ENCODE data around the gene HNMT.
"Not testable (repeated sequence)": the region's sequence is repeated elsewhere in the genome, so short reads cannot be mapped to it uniquely, and the experiment has no call there.

HNMT gene

DNA sequence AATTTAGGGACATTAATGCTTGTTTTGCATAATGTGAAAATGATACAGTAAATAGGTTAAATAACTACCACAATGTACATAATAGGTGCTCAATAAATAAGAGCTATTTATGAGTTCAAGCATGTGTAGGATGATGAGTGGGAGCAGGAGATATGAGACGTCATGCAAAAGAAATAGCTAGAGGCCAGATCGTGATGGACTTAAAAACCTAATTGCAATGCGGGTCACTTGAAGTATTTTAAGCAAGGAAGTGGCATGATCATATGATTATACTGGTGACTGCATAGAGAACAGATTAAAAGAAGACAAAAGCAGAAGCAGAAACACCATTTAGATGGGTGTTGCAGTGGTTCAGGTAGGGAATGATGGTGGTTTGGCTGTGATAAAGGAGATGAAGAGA is 78.0 kb downstream of the HNMT start:
- FAIRE-seq (no peak), DNase-seq (ENCODE audit: low spot score) (no peak)

DNA sequence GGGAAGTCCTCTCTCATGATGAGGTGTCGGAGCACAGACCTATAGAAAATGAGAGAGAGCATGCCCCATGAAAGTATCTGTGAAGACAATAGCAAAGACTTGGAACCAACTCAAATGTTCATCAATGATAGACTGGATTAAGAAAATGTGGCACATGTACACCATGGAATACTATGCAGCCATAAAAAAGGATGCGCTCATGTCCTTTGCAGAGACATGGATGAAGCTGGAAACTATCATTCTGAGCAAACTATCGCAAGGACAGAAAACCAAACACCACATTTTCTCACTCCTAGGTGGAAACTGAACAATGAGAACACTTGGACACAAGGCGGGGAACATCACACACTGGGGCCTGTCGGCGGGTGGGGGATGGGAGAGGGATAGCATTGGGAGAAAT is 79.3 kb downstream of the HNMT start:
- DNase-seq (ENCODE audit: low spot score); FAIRE-seq: not testable (repeated sequence)

DNA sequence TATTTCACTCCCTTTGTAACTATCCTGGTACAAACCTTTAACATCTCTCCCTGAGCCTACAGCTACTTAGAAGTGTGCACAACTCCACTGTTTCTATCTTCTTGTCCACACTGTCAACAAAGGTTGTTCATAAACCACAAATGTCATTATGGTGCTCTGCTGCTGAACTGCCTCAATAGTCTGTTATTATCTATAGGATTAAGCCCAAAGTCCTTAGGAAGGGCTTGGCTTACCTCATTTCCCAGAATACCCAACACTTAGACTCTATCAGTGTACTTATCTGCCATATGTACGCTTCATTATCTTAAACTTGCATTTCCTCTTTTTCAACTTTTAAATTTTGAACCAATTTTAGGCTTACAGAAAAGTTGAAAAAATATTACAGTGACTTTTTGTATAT is 94.2 kb downstream of the HNMT start:
- DNase-seq (ENCODE audit: low spot score) (no peak), FAIRE-seq (no peak)

DNA sequence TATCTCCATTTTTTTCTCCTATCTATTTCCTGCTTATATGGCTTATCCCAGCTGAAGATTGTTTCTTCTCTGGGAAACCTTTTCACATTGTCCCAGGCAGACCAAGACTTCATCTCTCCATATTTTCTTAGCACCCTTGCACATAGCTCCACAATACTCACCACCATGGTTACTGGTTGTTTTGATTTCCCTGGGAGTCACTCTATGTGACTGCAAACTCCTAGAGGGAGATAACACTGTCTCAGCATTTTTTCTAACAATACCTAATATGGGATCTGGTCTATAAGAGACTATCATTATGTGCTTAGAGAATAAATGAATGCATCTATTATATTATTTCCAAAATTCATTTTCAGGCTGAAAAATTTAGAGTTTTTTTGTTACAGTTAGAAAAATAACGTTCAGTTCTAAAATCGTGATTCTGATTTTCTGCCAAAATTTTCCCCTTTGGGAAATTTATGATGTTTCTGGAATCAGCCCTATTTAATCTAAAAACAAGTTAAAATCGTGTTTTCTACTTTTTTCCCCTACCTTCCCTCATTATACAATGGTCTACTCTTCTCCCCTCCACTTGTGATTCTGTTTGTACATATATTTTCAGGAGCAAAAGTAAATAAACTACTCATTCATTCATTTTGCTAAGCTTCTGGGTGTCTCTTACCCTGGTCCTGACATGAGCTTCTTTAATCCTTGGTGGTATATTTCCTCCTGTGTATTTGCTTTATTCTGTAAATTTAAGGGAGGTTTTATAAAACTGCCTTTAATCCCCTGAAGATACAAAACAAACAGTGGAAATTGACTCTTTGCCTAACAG is 95.4 kb downstream of the HNMT start:
- peak; percentile 5 for DNase-seq (ENCODE audit: low spot score)
- FAIRE-seq: no peak

DNA sequence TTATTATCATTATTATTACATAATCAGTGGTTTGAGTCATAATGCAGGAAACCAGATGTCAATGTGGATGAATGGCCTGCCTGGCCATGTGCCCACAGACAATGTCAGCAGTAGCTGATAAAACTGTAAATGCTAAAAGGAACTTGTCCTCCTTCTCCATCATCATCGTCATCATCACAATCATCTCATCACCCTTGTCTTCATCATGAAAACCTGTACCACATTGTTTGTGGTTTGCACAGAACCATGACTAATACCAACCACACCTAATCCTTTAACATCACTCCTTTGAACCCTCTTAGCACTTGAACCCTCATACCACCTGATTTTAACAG is 96.0 kb downstream of the HNMT start:
- FAIRE-seq: peak; percentile 96
- DNase-seq (ENCODE audit: low spot score): peak; percentile 66

DNA sequence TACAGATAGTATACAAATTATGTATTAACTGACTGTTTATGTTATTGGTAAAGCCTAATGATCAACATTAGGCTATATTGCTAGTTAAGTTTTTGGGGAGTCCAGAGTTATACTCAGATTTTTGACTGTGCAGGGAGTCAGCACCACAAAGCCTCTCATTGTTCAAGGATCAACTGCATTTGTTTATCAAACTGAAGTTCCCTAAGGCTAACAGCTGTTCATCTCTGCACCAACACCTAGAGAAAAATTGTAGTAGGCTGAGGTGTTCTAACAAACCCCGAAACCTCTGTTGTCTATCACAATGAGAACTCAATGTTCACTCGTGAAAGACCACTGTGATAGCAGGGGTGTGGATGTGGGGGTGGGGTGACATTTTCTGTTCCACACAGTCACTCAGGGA is 97.7 kb downstream of the HNMT start:
- FAIRE-seq: no peak
- no peak for DNase-seq (ENCODE audit: low spot score)

DNA sequence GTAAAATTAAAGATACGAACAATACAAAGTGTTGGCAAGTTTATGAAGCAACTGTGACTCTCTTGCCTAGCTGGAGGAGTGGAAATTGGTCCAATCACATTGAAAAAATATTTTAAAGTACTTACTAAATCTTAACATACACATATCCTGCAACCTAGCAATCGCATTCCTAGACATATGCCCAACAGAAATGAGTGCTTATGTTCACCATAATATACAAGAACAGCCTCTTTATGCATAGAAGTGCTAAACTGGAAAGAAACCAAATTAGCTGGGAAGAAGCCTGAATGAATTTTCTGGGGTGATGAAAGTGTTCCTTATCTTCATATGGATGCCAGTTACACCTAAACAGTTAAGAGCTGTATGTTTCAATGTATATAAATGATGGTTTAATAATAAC is 98.9 kb downstream of the HNMT start:
- FAIRE-seq: no peak
- no peak for DNase-seq (ENCODE audit: low spot score)
